HEK293 (cell line): Measurements from ENCODE around the gene FDX1.

Experiments used
- ATF2 ChIP-seq: fragments of 450-650 bp; formaldehyde crosslinking; IDR thresholded peaks from 2 replicates; pipeline ENCODE4 v1.5.1; 2016; ENCODE audit warnings: missing biosample characterization, missing genetic modification characterization, low read depth
- ELK4 ChIP-seq: IDR thresholded peaks from 2 replicates; pipeline ENCODE4 v1.6.1; 2011; ENCODE audit warnings: mild to moderate bottlenecking, low read depth, low read length, borderline replicate concordance
- GFI1B ChIP-seq: fragments of 450-650 bp; formaldehyde crosslinking; IDR thresholded peaks from 2 replicates; pipeline ENCODE4 v1.5.1; 2016; ENCODE audit warnings: missing biosample characterization, missing genetic modification characterization
- HIC1 ChIP-seq: fragments of 450-650 bp; formaldehyde crosslinking; IDR thresholded peaks from 2 replicates; pipeline ENCODE4 v1.5.1; 2016; ENCODE audit warnings: missing biosample characterization, missing genetic modification characterization
- KLF10 ChIP-seq: fragments of 450-650 bp; IDR thresholded peaks from 2 replicates; pipeline ENCODE4 v1.5.1; 2018; ENCODE audit warnings: missing biosample characterization, mild to moderate bottlenecking, missing genetic modification characterization
- KLF8 ChIP-seq: fragments of 450-650 bp; formaldehyde crosslinking; IDR thresholded peaks from 2 replicates; pipeline ENCODE4 v1.5.1; 2016; ENCODE audit warnings: missing biosample characterization, missing genetic modification characterization
- KLF9 ChIP-seq: fragments of 450-650 bp; formaldehyde crosslinking; IDR thresholded peaks from 2 replicates; pipeline ENCODE4 v1.5.1; 2016; ENCODE audit warnings: missing biosample characterization, missing genetic modification characterization, low read depth
- PBX3 ChIP-seq: sonication (generic); formaldehyde crosslinking; IDR thresholded peaks from 2 replicates; pipeline ENCODE4 v1.8.1; 2022; ENCODE audit warnings: mild to moderate bottlenecking, moderate library complexity, missing genetic modification reagents
- PRDM4 ChIP-seq: fragments of 450-650 bp; formaldehyde crosslinking; IDR thresholded peaks from 2 replicates; pipeline ENCODE4 v1.5.1; 2017; ENCODE audit warnings: missing biosample characterization, missing genetic modification characterization
- RBAK ChIP-seq: fragments of 450-650 bp; formaldehyde crosslinking; IDR thresholded peaks from 2 replicates; pipeline ENCODE4 v1.5.1; 2016; ENCODE audit warnings: missing biosample characterization, missing genetic modification characterization
- SCRT1 ChIP-seq: fragments of 450-650 bp; formaldehyde crosslinking; IDR thresholded peaks from 2 replicates; pipeline ENCODE4 v1.5.1; 2016; ENCODE audit warnings: missing biosample characterization, missing genetic modification characterization, borderline replicate concordance
- SCRT2 ChIP-seq: fragments of 450-650 bp; formaldehyde crosslinking; IDR thresholded peaks from 2 replicates; pipeline ENCODE4 v1.5.1; 2016; ENCODE audit warnings: missing biosample characterization, missing genetic modification characterization
- WT1 ChIP-seq: fragments of 450-650 bp; formaldehyde crosslinking; IDR thresholded peaks from 2 replicates; pipeline ENCODE4 v1.5.1; 2016; ENCODE audit warnings: missing biosample characterization, missing genetic modification characterization
- ZEB2 ChIP-seq: fragments of 450-650 bp; formaldehyde crosslinking; IDR thresholded peaks from 2 replicates; pipeline ENCODE4 v1.5.1; 2016; ENCODE audit warnings: missing biosample characterization, missing genetic modification characterization
- ZFP37 ChIP-seq: fragments of 450-650 bp; formaldehyde crosslinking; IDR thresholded peaks from 2 replicates; pipeline ENCODE4 v1.5.1; 2016; ENCODE audit warnings: missing biosample characterization, missing genetic modification characterization
- ZIC2 ChIP-seq: fragments of 450-650 bp; formaldehyde crosslinking; IDR thresholded peaks from 2 replicates; pipeline ENCODE4 v1.5.1; 2016; ENCODE audit warnings: missing biosample characterization, missing genetic modification characterization
- ZNF114 ChIP-seq: fragments of 450-650 bp; formaldehyde crosslinking; IDR thresholded peaks from 2 replicates; pipeline ENCODE4 v1.5.0; 2017; ENCODE audit warnings: missing biosample characterization, missing genetic modification characterization
- ZNF132 ChIP-seq: fragments of 450-650 bp; formaldehyde crosslinking; IDR thresholded peaks from 2 replicates; pipeline ENCODE4 v1.5.1; 2017; ENCODE audit warnings: missing biosample characterization, missing genetic modification characterization, borderline replicate concordance
- ZNF354C ChIP-seq: fragments of 450-650 bp; formaldehyde crosslinking; IDR thresholded peaks from 2 replicates; pipeline ENCODE4 v1.5.1; 2016; ENCODE audit warnings: missing biosample characterization, missing genetic modification characterization, low read depth, borderline replicate concordance
- ZNF37A ChIP-seq: fragments of 450-650 bp; IDR thresholded peaks from 2 replicates; pipeline ENCODE4 v1.5.1; 2018; ENCODE audit warnings: missing biosample characterization, missing genetic modification characterization
- ZNF426 ChIP-seq: fragments of 450-650 bp; formaldehyde crosslinking; IDR thresholded peaks from 2 replicates; pipeline ENCODE4 v1.5.1; 2017; ENCODE audit warnings: missing biosample characterization, missing genetic modification characterization, mild to moderate bottlenecking, inconsistent platforms, moderate library complexity
- ZNF558 ChIP-seq: fragments of 450-650 bp; formaldehyde crosslinking; IDR thresholded peaks from 2 replicates; pipeline ENCODE4 v1.5.1; 2016; ENCODE audit warnings: missing biosample characterization, missing genetic modification characterization
- ZNF660 ChIP-seq: fragments of 450-650 bp; IDR thresholded peaks from 2 replicates; pipeline ENCODE4 v1.5.1; 2018; ENCODE audit warnings: missing biosample characterization, mild to moderate bottlenecking, missing genetic modification characterization
- ZNF747 ChIP-seq: fragments of 450-650 bp; formaldehyde crosslinking; IDR thresholded peaks from 2 replicates; pipeline ENCODE4 v1.5.1; 2016; ENCODE audit warnings: missing biosample characterization, missing genetic modification characterization
- ZNF776 ChIP-seq: fragments of 450-650 bp; formaldehyde crosslinking; IDR thresholded peaks from 2 replicates; pipeline ENCODE4 v1.5.0; 2017; ENCODE audit warnings: missing biosample characterization, missing genetic modification characterization, borderline replicate concordance
- ZNF791 ChIP-seq: fragments of 450-650 bp; formaldehyde crosslinking; IDR thresholded peaks from 2 replicates; pipeline ENCODE4 v1.5.1; 2016; ENCODE audit warnings: missing biosample characterization, missing genetic modification characterization
- ZNF843 ChIP-seq: fragments of 450-650 bp; formaldehyde crosslinking; IDR thresholded peaks from 2 replicates; pipeline ENCODE4 v1.5.1; 2016; ENCODE audit warnings: missing biosample characterization, missing genetic modification characterization

FDX1 gene

GRCh38 chr11:110425751-110426545 lies 3.8 kb upstream of the FDX1 start (continued):
- TF ChIP-seq ZNF776 (tag by site-specific recombination) (no peak), PBX3 (CRISPR knock-in tag) (no peak), KLF10 (tag by site-specific recombination) (peak; percentile 37; the same call in 1 of the 2 replicates), WT1 (tag by site-specific recombination) (no peak), HIC1 (tag by site-specific recombination) (no peak), SCRT1 (tag by site-specific recombination) (no peak), PRDM4 (tag by site-specific recombination) (0 out of 2 replicates have a peak, but pooled peaks have one; percentile 13), ZNF37A (no peak), KLF8 (no peak), ZNF747 (tag by site-specific recombination) (no peak), ZFP37 (no peak), ZNF791 (tag by site-specific recombination) (no peak), ZNF660 (tag by site-specific recombination) (0 out of 2 replicates have a peak, but pooled peaks have one; percentile 63), ATF2 (peak; percentile 89), ZEB2 (tag by site-specific recombination) (peak; percentile 63; the same call in 1 of the 2 replicates), GFI1B (tag by site-specific recombination) (no peak), ELK4 (no peak), ZNF114 (tag by site-specific recombination) (no peak), ZNF354C (tag by site-specific recombination) (no peak), RBAK (tag by site-specific recombination) (no peak), ZNF426 (tag by site-specific recombination) (no peak), ZIC2 (tag by site-specific recombination) (peak; percentile 54), ZNF558 (0 out of 2 replicates have a peak, but pooled peaks have one; percentile 24), KLF9 (tag by site-specific recombination) (no peak), ZNF843 (tag by site-specific recombination) (no peak), SCRT2 (tag by site-specific recombination) (0 out of 2 replicates have a peak, but pooled peaks have one; percentile 16), ZNF132 (no peak)
